ENCODE measurements around the gene GPX2.

GRCh38 chr14:64952598-64953309 is 10.2 kb upstream of the GPX2 start:
- peak; percentile 22 for TF ChIP-seq CTCF (IDR thresholded peaks at IDR 0.05)
- no peak for TF ChIP-seq ZFX (IDR thresholded peaks at IDR 0.05; ENCODE audit: borderline replicate concordance)

Data from 22Rv1 (cell line).